Measurements from ENCODE around the gene NOP58. TPM values are rescaled to one million over a fixed set of nuclear protein-coding genes. Genes with fewer than 3 reads are reported as not detected.
A peak's percentile ranks its signal among the peaks of the same experiment; 100 is the strongest.

NOP58 gene
- 401 and 425 TPM in 2 replicates for total RNA-seq (2013; cell fraction: nucleolus; rRNA removed)
- total RNA-seq (2014; rRNA removed) = 131 and 137 TPM in 2 replicates
- total RNA-seq (2014; rRNA removed; fragmentation: Illumina TruSeq; extraction: Trizol) = 200 and 210 TPM in 2 replicates
- 137 and 142 TPM in 2 replicates for total RNA-seq (2021)
- 55.2 TPM for polyA plus RNA-seq (2011; ENCODE audit: low read depth)
- polyA plus RNA-seq (2011; rRNA removed) = 137 and 221 TPM in 2 replicates
- 38.0 and 44.0 TPM in 2 replicates for polyA plus RNA-seq (2011; cell fraction: cytosol; rRNA removed)
- 120 and 141 TPM in 2 replicates for polyA plus RNA-seq (2011; cell fraction: nucleus; rRNA removed)
- polyA plus RNA-seq (2012) = 84.9 and 87.4 TPM in 2 replicates
- polyA plus RNA-seq (2014; fragmentation: Illumina TruSeq; extraction: Trizol) = 224 and 268 TPM in 2 replicates
- polyA plus RNA-seq (2014; fragmentation: Nextera tagmentation; extraction: Ambion mirVana) = 100 to 1,000 TPM; 317 to 327 TPM
- 133 and 157 TPM in 2 replicates for polyA plus RNA-seq (2014; rRNA removed)
- polyA plus RNA-seq (2016; fragmentation: Nextera tagmentation; extraction: Ambion mirVana) = 100 to 1,000 TPM; 259 to 273 TPM
- 62.4 and 97.3 TPM in 2 replicates for polyA minus RNA-seq (2011; rRNA and poly(A)+ RNA removed)
- polyA minus RNA-seq (2011; cell fraction: cytosol; rRNA and poly(A)+ RNA removed) = 31.9 and 39.7 TPM in 2 replicates
- polyA minus RNA-seq (2011; cell fraction: nucleus; rRNA and poly(A)+ RNA removed) = 126 and 245 TPM in 2 replicates
- percentile 98 among the genes with signal in this experiment for Bru-seq, nascent RNA
- BruChase-seq, experiment 1, labeled RNA remaining after a 6-hour chase = percentile 97 among the genes with signal in this experiment
- BruChase-seq, experiment 2, labeled RNA remaining after a 2-hour chase = percentile 98 among the genes with signal in this experiment
- long read RNA-seq, experiment 1, transcript NOP58-201 (15 exons, 2,046 nt) = major isoform, 33 of 214 reads
- long read RNA-seq, experiment 1, partial matches to known transcripts = 161 of 214 reads
- long read RNA-seq, experiment 1, other reads (novel, unspliced or antisense) = 20 of 214 reads
- long read RNA-seq, experiment 2, transcript NOP58-201 (15 exons, 2,046 nt) = major isoform, 12 of 1,243 reads
- long read RNA-seq, experiment 2, partial matches to known transcripts = 1,172 of 1,243 reads
- long read RNA-seq, experiment 2, other reads (novel, unspliced or antisense) = 58 of 1,243 reads

- RAD21 ChIA-PET (ENCODE audit: unreplicated experiment) = interaction anchor here (1.5 kb wide), 1 partner anchor 116 kb away, joined by 4 read pairs; no protein-coding TSS in a partner anchor
- H4K20me1 ChIP-seq (ENCODE audit: control insufficient read depth, insufficient read depth) = peaks cover 14% of the 10 kb centered on the region; the same call in 1 of the 2 replicates
- in situ Hi-C loops (cut with MboI) = no loop called here
- TF ChIP-seq SRF (IDR thresholded peaks at IDR 0.05; ENCODE audit: low read depth in 2 of 2, low read length in 2 of 2) (no peak), BCL3 (IDR thresholded peaks at IDR 0.05; ENCODE audit: borderline replicate concordance, insufficient read depth, low read depth, low read length, poor library complexity, severe bottlenecking) (no peak), STAT3 (IDR thresholded peaks at IDR 0.05; ENCODE audit: low read depth, low read length) (no peak), KAT2A (conservative IDR thresholded peaks at IDR 0.05; ENCODE audit: control insufficient read depth, low read depth, low read length) (0 out of 2 replicates have a peak, but pooled peaks have one; percentile 14), ESRRA (IDR thresholded peaks at IDR 0.05; ENCODE audit: low read length) (no peak), IKZF1 (conservative IDR thresholded peaks at IDR 0.05) (peak; percentile 74), ASH2L (IDR thresholded peaks at IDR 0.05; ENCODE audit: borderline replicate concordance, low read depth) (no peak), JUND (IDR thresholded peaks at IDR 0.05; ENCODE audit: low read depth, low read length) (no peak), CHD2 (IDR thresholded peaks at IDR 0.05; ENCODE audit: borderline replicate concordance, low read depth, low read length) (peak; percentile 90), RFX5 (IDR thresholded peaks at IDR 0.05; ENCODE audit: low read depth, low read length) (no peak), SREBF2 (IDR thresholded peaks at IDR 0.05; ENCODE audit: low read length) (no peak), ZNF384 (IDR thresholded peaks at IDR 0.05; ENCODE audit: borderline replicate concordance, low read depth, low read length) (no peak), RUNX3 (IDR thresholded peaks at IDR 0.05; ENCODE audit: low read length) (peak; percentile 49), ZSCAN29 (IDR thresholded peaks at IDR 0.05) (no peak), DPF2 (IDR thresholded peaks at IDR 0.05) (no peak), HDAC6 (IDR thresholded peaks at IDR 0.05; ENCODE audit: unreplicated experiment) (peak; percentile 54)
Observed at GRCh38 chr2:202265467-202266277, at the start of gene NOP58. Gene NOP58, plus strand, starts transcription at chr2:202265763. Its CDS starts 179 bp downstream, at chr2:202265942.

More at GRCh38 chr2:202265467-202266277, at the start of gene NOP58:
- peak within 1 kb of the TSS; percentile 99 for H3K27ac ChIP-seq (ENCODE audit: control insufficient read depth, insufficient read depth)
- H2AFZ ChIP-seq (ENCODE audit: control insufficient read depth, low read depth, low read length) = peak within 1 kb of the TSS; percentile 70
- H3K79me2 ChIP-seq (ENCODE audit: control insufficient read depth, insufficient read depth, low read length) = peaks cover 55% of the 10 kb centered on the region
- H3K4me2 ChIP-seq (ENCODE audit: control insufficient read depth, insufficient read depth) = peak within 1 kb of the TSS; percentile 65
- ChIA-PET CTCF (interaction anchor here (1.1 to 1.5 kb wide), 2 partner anchors 12 to 28 kb away, joined by 3 read pairs; no protein-coding TSS in a partner anchor), SMC1A (ENCODE audit: uncharacterized antibody, unreplicated experiment) (interaction anchor here (0.6 to 1.9 kb wide), 4 partner anchors 15 to 1142 kb away, joined by 3 to 4 read pairs (median 4); no protein-coding TSS in a partner anchor), POLR2A (interaction anchor here (0.6 to 1.4 kb wide), 5 partner anchors 14 to 68 kb away, joined by 3 to 4 read pairs (median 4); partner anchors contain the start of gene SUMO1)
- FAIRE-seq = peak; percentile 62
- peak within 1 kb of the TSS; percentile 98 for H3K9ac ChIP-seq (ENCODE audit: control insufficient read depth, insufficient read depth, low read length)
- intact Hi-C loops (cut with micrococcal nuclease; ENCODE audit: unreplicated experiment) = loop anchor here (5.0 kb wide), 1 partner anchor 112 kb away; the partner anchor contains the start of gene BMPR2
- H3K9me3 ChIP-seq (replicated peaks; ENCODE audit: control insufficient read depth, insufficient read depth, low read length) = no peaks in the 10 kb centered on the region
- peaks cover 8% of the 10 kb centered on the region; the same call in 1 of the 2 replicates for H3K4me1 ChIP-seq (ENCODE audit: control insufficient read depth, insufficient read depth, low read length)
- peak within 1 kb of the TSS; percentile 89 for H3K4me3 ChIP-seq
- peak; percentile 84 for DNase-seq (ENCODE audit: low read depth, low spot score)
- H3K36me3 ChIP-seq (ENCODE audit: control insufficient read depth in 2 of 2, insufficient read depth in 2 of 2, low read length in 1 of 2) = no peaks in the 10 kb centered on the region
- WGBS (ENCODE audit: insufficient coverage, insufficient replicate concordance, low lambda C conversion rate, missing lambda C conversion rate) = under 1% methylated on average over 54 of the region's 54 CpGs
- TSS peak; percentile 71 for BruUV-seq (replicated peaks)
- no peaks in the 10 kb centered on the region for H3K27me3 ChIP-seq (replicated peaks in 1 of 2; ENCODE audit: control insufficient read depth in 2 of 2, insufficient read depth in 2 of 2, low read length in 1 of 2)
- peak; percentile 82 for ATAC-seq

All from GM12878 (cell line).